GM18861 (cell line): ENCODE measurements around the gene FGF14.
A peak's percentile ranks its signal among the peaks of the same experiment; 100 is the strongest.
"Not testable (repeated sequence)": the region's sequence is repeated elsewhere in the genome, so short reads cannot be mapped to it uniquely, and the experiment has no call there.

Experiments
- ATAC-seq: cut with Tn5 transposase; IDR thresholded peaks from one replicate; pipeline ENCODE4 v1.9.1; 2021; ENCODE audit not compliant: unreplicated experiment

Gene FGF14

GRCh38 chr13:102141625-102142472 lies 260.0 kb downstream of the FGF14 start:
- ATAC-seq, result no peak

GRCh38 chr13:102139626-102140025 lies 262.2 kb downstream of the FGF14 start:
- no peak for ATAC-seq

- no peak for ATAC-seq
Observed at GRCh38 chr13:102138635-102139190, 263.1 kb downstream of the FGF14 start.

- ATAC-seq, result not testable (repeated sequence)
Observed at GRCh38 chr13:102137904-102138303, 263.9 kb downstream of the FGF14 start.

GRCh38 chr13:102136735-102137296 lies 265.0 kb downstream of the FGF14 start:
- ATAC-seq, result no peak

GRCh38 chr13:102132777-102133295 lies 269.0 kb downstream of the FGF14 start:
- ATAC-seq, result no peak

- no peak for ATAC-seq
Observed at GRCh38 chr13:102131246-102131645, 270.6 kb downstream of the FGF14 start.

GRCh38 chr13:102128216-102128810 lies 273.5 kb downstream of the FGF14 start:
- peak; percentile 68 for ATAC-seq

GRCh38 chr13:102127153-102127552 lies 274.7 kb downstream of the FGF14 start:
- no peak for ATAC-seq

- ATAC-seq, result no peak
Observed at GRCh38 chr13:102122147-102122546, 279.7 kb downstream of the FGF14 start.

GRCh38 chr13:102117175-102117831 lies 284.5 kb downstream of the FGF14 start:
- ATAC-seq, result no peak

- ATAC-seq, result no peak
Observed at GRCh38 chr13:102103469-102103868, 298.4 kb downstream of the FGF14 start.

GRCh38 chr13:102100234-102100633 lies 301.6 kb downstream of the FGF14 start:
- ATAC-seq, result no peak

- ATAC-seq, result no peak
Observed at GRCh38 chr13:102097708-102098107, 304.1 kb downstream of the FGF14 start.

- ATAC-seq, result not testable (repeated sequence)
Observed at GRCh38 chr13:102093288-102093687, 308.6 kb downstream of the FGF14 start.

- ATAC-seq, result no peak
Observed at GRCh38 chr13:102091231-102091630, 310.6 kb downstream of the FGF14 start.

GRCh38 chr13:102090532-102090931 lies 311.3 kb downstream of the FGF14 start:
- no peak for ATAC-seq

- no peak for ATAC-seq
Observed at GRCh38 chr13:102089722-102090121, 312.1 kb downstream of the FGF14 start.

GRCh38 chr13:102089177-102089576 lies 312.7 kb downstream of the FGF14 start:
- no peak for ATAC-seq

GRCh38 chr13:102073251-102073650 lies 328.6 kb downstream of the FGF14 start:
- ATAC-seq, result no peak

- no peak for ATAC-seq
Observed at GRCh38 chr13:102071711-102072110, 330.1 kb downstream of the FGF14 start.
